ENCODE results near the gene SNCB.

The SNCB gene

DNA sequence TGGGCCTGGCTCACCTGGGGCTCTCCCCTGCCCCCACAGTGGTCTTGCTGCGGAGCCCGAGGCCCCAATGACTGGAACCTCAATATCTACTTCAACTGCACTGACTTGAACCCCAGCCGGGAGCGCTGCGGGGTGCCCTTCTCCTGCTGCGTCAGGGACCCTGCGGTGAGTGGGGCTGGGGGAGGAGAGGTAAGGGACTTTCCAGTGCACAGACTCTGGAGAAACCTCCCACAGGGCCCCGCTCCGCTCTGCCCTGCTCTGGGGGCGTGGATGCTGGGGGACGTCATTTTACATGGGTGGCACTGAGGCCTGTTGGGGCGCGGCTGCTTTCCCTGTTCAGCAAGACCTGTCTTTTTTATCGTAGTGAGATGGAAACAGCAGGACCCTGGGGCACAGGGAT is 24.5 kb upstream of the SNCB start:
- Histone ChIP-seq H3K4me3 (ENCODE audit: low read depth, low read length) (no peak overlapping the region), H3K27ac (no peak overlapping the region), H3K36me3 (replicated peaks) (peaks cover 11% of the 10 kb centered on the region), H3K27me3 (replicated peaks) (no peaks in the 10 kb centered on the region)
- DNase-seq, result no peak
- in situ Hi-C loops (cut with HindIII; ENCODE audit: low pct_ligation_motif_present, low sequenced_read_pairs), result no loop called here
- TF ChIP-seq, protein P1, sequence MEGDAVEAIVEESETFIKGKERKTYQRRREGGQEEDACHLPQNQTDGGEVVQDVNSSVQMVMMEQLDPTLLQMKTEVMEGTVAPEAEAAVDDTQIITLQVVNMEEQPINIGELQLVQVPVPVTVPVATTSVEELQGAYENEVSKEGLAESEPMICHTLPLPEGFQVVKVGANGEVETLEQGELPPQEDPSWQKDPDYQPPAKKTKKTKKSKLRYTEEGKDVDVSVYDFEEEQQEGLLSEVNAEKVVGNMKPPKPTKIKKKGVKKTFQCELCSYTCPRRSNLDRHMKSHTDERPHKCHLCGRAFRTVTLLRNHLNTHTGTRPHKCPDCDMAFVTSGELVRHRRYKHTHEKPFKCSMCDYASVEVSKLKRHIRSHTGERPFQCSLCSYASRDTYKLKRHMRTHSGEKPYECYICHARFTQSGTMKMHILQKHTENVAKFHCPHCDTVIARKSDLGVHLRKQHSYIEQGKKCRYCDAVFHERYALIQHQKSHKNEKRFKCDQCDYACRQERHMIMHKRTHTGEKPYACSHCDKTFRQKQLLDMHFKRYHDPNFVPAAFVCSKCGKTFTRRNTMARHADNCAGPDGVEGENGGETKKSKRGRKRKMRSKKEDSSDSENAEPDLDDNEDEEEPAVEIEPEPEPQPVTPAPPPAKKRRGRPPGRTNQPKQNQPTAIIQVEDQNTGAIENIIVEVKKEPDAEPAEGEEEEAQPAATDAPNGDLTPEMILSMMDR (IDR thresholded peaks at IDR 0.05; ENCODE audit: low read depth, low read length, missing control alignments), result no peak

DNA sequence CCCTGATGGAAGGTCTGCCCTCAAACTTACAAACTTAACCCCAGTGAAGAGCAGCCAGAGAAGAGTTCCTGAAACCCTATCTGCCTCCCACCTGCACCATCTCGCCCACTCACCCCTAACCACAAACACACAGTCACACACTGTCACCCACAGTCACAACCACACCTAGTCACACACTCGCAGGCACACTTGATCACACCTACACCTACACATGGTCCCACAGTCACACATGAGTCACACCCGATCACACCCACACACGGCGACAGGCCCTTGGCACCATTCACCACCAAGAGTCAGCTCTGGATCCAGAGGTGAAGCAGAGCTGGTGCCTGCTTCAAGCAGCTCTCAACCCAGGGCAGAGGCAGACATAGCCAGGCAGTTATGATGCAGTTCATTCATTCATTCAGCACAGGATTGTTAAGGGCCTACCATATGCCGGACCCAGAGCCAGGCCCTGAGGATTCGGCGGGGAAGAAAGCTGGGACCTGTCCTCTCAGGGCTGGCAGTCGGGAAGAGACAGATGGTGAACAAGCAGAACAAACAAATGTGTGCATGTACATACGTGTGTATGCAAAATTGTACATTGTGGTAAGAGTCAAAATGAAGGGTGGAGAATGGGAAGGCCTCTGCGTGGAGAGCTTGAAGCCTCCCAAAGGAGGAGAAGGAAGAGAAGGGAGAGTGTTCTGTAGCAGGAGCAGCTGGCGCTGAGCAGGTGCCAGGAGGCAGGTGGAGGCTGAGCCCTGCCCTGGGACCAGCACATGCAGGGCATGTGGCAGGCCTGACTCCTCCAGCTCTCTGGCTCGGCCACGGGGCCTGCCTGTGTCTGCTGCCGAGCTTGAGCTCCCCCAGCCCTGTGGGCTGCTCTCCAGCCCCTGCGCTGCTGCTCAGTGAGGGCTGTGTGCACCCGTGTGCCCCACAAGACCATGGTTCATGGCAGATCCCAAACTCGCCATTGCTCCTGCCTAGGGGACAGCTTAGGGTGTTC is 23.4 kb upstream of the SNCB start:
- TF ChIP-seq, protein P1 (IDR thresholded peaks at IDR 0.05; ENCODE audit: low read depth, low read length, missing control alignments), result no peak
- no peak for DNase-seq
- Histone ChIP-seq H3K27ac (no peak overlapping the region), H3K27me3 (replicated peaks) (no peaks in the 10 kb centered on the region), H3K4me3 (ENCODE audit: low read depth, low read length) (no peak overlapping the region), H3K36me3 (replicated peaks) (peaks cover 11% of the 10 kb centered on the region)
- in situ Hi-C loops (cut with HindIII; ENCODE audit: low pct_ligation_motif_present, low sequenced_read_pairs), result no loop called here

DNA sequence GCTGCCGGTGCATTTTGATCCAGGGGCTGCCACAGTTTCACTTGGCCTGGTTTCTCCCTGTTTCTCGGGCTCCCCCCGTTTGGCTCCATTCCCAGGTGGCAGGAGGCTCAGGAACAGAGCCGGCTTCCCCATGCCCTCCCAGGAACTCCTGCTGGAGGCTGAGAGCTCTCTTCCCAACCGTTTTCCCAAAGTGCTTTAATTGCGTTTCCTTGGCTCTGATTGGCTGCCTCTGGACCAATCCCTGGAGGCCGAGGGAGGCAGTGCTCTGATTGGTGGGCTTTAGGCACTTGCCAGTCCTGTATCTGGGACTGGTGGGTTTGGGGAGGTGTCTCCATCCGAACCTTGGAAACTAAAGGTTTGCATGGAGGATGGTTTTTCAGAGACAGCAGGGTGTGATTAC is 21.8 kb upstream of the SNCB start:
- in situ Hi-C loops (cut with HindIII; ENCODE audit: low pct_ligation_motif_present, low sequenced_read_pairs), result no loop called here
- TF ChIP-seq, protein P1 (IDR thresholded peaks at IDR 0.05; ENCODE audit: low read depth, low read length, missing control alignments), result no peak
- Histone ChIP-seq H3K27me3 (replicated peaks) (no peaks in the 10 kb centered on the region), H3K27ac (no peak overlapping the region), H3K4me3 (ENCODE audit: low read depth, low read length) (no peak overlapping the region), H3K36me3 (replicated peaks) (peaks cover 8% of the 10 kb centered on the region)
- no peak for DNase-seq

DNA sequence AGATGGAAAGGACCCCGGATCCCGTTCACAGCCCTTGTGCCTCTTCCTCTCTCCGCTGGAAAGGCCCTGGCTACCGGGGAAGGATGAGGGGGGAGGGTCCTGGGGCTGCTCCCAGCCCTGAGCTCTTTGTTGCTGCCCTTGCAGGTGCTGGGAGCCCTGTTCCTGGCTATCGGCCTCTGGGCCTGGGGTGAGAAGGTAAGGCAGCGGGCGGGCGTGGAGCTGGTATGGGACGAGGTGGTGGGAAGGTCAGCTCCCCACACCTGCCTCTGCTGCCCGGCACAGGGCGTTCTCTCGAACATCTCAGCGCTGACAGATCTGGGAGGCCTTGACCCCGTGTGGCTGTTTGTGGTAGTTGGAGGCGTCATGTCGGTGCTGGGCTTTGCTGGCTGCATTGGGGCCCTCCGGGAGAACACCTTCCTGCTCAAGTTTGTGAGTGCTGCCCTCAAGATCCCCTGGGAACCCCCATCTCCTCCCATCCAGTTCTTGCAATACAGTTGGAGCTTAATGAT is 21.2 kb upstream of the SNCB start:
- H3K27ac ChIP-seq, result no peak overlapping the region
- in situ Hi-C loops (cut with HindIII; ENCODE audit: low pct_ligation_motif_present, low sequenced_read_pairs), result no loop called here
- TF ChIP-seq, protein P1 (IDR thresholded peaks at IDR 0.05; ENCODE audit: low read depth, low read length, missing control alignments), result no peak
- peaks cover 5% of the 10 kb centered on the region for H3K36me3 ChIP-seq (replicated peaks)
- H3K27me3 ChIP-seq (replicated peaks), result no peaks in the 10 kb centered on the region
- DNase-seq, result no peak
- H3K4me3 ChIP-seq (ENCODE audit: low read depth, low read length), result no peak overlapping the region

DNA sequence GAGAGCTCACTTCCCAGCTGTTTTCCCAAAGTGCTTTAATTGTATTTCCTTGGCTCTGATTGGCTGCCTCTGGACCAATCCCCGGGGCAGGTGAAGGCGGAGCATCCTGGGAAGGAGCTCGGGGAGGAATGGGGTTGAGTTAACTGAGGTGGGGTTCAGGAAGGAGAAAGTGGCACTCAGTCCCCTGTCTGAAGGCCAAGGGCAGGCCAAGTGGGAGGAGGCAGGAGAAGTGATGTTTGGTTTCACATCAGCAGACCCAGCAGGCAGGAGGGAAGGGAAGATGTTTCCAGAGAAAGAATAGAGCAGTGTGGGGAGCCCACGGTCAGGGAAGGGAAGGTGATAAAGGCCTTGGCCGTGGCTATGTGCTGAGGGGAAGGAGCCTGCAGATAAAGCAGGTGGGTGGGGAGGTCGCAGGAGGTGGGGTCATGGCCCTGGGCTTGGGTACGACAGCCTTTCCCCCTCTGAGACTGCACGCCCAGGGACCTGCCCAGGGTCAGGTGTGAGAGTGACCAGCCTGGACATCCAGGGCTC is 20.1 kb upstream of the SNCB start:
- TF ChIP-seq, protein P1 (IDR thresholded peaks at IDR 0.05; ENCODE audit: low read depth, low read length, missing control alignments), result no peak
- in situ Hi-C loops (cut with HindIII; ENCODE audit: low pct_ligation_motif_present, low sequenced_read_pairs), result no loop called here
- H3K27ac ChIP-seq, result no peak overlapping the region

More for the DNA sequence above, 20.1 kb upstream of the SNCB start:
- Histone ChIP-seq H3K27me3 (replicated peaks) (no peaks in the 10 kb centered on the region), H3K36me3 (replicated peaks) (peaks cover 5% of the 10 kb centered on the region), H3K4me3 (ENCODE audit: low read depth, low read length) (no peak overlapping the region)
- no peak for DNase-seq
